NCI-H1417 treated with DMSO at 0.1 percent for 48 hours (cell line): ENCODE data around the gene RPH3AL.
"Not testable (repeated sequence)": the region's sequence is repeated elsewhere in the genome, so short reads cannot be mapped to it uniquely, and the experiment has no call there.

Experiments used
- DNase-seq: peaks from one replicate; lab custom pipeline; 2025; lab: John Stamatoyannopoulos, UW

The RPH3AL gene

DNA sequence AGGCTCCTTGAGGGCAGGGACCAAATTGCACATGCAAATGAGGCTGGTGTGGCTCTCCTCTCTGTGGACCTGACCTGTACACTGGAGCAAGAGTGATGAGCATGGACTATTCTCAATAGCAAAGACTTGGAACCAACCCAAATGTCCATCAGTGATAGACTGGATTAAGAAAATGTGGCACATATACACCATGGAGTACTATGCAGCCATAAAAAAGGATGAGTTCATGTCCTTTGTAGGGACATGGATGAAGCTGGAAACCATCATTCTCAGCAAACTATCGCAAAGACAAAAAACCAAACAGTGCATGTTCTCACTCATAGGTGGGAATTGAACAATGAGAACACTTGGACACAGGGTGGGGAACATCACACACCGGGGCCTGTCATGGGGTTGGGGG is 128.0 kb downstream of the RPH3AL start:
- DNase-seq, result not testable (repeated sequence)

DNA sequence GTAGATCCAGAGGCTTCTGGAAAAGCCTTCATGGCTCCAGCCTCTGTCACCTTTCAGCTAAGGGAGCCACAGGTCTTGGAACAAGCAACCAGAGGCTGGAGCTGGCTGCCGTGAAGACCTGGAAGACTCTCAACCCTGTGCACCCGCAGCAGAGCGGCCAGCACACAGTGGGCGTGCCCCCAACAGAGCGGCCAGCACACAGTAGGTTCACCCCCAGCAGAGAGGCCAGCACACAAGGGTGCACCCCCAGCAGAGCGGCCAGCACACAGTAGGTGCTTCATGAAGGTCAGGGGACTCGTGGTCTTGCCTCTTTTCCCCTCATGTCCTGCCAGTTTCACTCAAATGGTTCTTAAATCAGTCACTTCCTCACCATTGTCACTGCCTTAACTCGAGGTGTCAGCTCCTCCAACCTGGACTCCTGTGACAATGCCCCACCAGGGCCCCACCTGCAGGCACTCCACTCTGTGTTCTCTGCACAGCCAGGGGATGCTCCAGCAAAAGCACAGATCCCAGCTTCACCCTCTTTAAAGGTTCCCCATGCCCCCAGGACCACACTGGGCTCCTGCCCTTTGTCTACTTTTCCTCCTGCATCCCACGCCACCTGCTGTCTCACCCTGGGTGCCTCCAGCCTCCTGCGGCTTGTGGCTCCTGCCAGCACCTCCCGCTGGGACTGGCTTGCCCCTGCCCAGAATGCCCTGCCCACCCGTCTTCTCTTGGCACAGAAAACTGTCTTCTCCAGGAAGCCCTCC is 128.7 kb downstream of the RPH3AL start:
- DNase-seq, result no peak

DNA sequence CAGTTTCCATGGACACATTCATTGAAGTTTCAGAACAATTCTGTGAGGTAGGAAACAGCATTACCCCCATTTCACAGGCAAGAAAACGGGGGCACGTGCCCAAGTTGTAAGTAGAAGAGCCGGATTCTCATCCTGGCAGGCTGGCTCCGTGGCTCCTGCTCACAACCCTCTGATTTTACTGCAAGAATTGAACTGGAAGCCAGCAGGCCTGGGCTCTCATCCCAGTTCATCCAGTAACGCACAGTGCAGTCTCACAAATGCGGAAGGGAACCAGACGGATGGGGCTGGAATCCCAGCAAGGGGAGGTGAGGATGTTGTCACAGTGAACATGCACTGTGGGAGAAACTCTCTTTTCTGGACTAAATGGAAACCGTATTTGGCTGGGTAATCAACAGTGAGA is 130.4 kb downstream of the RPH3AL start:
- DNase-seq, result no peak

DNA sequence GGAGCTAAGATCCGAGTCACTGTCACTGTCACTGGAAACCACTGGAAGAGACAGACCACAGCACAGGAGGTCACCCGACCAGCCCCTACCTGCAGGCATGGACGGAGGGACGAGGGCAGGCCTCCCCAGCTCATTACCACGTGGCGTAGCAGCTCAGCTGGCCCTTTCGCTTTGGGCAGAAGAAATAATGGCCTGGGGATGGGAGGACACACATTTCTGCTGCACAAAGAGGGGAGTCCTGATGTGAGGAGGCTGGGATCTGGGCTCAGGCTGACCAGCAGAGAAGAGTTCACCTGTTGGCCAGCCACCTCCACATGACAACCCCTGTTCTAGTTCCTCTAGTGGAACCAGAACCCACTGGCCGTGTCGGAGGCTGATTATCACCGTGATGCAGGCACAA is 132.9 kb downstream of the RPH3AL start:
- no peak for DNase-seq

DNA sequence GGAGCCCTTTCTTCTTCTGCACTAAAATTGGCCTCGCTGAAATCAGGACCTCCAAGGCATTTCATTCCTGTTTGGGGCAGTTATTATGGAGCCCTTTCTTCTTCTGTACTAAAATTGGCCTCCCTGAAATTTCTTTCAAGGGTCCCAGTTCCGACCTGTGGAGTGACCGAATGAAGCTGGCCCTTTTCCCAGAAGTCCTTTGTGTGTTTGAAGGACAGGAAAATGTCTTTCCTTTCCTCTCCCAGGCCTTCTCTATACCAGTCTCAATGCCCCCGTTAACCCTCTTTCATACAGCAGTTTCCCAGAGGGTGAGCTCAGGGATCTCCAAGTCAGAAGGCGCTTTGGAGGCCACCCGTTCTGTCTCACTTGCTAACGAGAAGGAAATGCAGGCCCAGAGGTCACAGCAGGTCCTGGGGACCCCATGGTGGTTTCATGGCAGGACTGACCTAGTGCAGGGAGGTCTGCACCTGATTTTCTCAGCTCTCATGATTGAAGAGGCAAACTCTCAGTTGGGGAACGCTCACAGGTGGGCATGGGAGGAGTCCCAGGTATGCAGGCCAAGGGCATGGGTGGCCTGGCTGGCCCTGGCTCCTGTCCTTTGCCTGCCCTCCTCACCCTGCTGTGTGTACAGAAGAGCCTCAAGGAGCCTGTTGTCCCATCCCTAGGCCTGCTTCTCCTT is 134.0 kb downstream of the RPH3AL start:
- no peak for DNase-seq

DNA sequence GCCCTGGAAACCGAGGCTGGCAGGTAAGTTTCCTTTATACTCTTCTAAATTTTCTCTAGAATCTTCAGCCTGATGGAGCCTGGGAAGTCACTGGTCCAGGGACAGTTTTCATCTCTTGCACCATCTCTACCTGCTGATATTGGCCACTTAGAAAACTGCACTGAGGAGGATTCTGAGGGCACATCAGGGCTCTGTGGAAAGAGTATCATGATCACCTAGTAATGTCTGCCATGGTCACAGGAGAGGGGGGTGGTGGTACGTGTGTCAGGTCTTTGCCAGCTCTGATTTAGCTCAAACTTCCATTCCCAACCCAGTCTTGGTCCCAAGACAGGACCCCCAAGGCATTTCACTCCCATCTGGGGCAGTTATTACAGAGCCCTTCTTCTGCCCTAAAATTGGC is 136.0 kb downstream of the RPH3AL start:
- no peak for DNase-seq

DNA sequence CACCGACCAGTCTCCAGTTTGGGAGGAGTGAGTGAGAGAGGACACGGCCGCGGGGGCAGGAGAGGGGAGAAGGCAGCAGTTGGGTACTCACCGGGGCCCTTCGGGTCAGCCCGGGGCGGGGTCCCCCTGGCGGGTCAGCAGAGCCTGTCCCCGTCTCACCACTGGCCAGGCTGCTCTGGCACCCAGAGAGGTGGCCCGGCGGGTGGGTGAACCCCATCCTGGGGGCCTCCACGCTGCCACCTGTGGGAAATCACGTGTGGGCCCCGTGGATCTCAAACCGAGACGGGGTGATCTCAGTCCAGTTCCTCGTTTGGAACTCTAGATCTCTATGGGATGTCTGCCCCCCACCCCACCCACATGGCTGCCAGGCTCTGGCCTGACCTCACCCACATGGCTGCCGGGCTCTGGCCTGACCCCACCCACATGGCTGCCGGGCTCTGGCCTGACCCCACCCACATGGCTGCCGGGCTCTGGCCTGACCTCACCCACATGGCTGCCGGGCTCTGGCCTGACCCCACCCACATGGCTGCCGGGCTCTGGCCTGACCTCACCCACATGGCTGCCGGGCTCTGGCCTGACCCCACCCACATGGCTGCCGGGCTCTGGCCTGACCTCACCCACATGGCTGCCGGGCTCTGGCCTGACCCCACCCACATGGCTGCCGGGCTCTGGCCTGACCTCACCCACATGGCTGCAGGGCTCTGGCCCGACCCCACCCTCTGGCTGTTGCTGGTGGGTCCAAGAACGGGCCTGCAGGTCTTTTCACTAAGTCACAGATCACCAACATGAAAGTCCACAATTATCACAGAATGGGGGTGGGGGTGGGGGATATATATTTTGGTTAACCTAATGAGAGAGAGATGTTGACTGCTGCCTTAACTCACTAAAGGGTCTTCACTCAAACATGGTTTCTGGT is 136.8 kb downstream of the RPH3AL start:
- DNase-seq, result not testable (repeated sequence)

DNA sequence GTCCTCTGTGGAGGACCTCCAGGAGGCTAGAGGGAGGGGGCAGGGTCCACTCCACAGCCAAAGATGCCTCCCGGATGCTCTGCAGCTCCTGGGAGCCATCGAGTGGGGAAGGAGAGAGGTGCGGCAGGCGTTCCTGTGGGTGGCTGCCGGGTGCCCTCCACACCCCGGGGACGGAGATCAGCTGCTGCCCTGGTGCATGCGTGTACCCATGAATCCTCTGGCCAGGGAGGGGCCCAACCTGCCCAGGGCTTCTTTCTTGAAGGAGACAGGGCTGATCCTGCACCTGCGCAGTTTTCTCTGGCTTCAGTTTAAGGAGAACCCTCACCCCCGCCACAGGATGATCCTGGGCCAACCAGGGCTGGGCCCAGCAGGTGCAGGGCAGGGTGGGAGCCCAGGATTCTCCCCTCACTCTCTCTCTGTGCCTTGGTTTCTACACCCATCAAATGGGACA is 137.7 kb downstream of the RPH3AL start:
- DNase-seq, result no peak

DNA sequence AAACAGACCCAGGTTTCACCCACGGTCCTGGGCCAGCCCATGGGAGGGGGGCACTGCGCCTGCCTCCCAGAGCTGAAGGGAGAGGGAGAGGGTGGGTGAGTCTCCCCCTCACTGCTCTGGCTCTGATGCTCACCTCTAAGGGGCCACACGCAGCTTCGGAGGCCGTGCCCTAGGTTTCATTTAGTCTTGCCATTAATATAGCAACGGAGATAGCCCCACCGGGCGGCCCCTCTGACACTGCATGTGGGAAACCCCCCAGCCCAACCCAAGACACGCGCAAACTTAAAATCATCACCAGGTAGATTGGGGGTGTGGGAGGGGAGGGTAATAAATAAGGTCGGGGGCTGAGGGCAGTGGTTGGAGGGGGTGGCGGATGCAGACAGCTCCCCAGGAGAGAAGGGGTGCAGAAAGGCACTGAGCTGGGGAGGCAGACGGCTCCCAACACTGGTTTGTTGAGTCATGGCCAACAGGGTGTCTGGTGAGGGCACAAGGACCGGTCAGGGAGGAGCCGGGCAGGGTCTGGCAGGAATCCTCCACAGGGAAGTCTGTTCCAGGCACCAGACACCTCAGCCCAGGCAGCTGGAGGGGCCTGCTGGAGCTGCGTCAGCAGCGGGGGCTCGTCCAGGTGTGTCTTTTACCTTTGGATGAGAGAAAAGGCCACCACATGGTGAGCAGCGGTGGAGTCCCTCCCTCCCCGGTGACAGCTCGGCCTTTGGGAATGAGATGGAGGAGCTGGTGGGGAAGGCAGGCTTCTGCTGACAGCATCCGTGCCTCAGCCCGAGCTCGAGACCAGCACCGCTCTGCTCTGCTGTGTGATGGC is 139.1 kb downstream of the RPH3AL start:
- no peak for DNase-seq

DNA sequence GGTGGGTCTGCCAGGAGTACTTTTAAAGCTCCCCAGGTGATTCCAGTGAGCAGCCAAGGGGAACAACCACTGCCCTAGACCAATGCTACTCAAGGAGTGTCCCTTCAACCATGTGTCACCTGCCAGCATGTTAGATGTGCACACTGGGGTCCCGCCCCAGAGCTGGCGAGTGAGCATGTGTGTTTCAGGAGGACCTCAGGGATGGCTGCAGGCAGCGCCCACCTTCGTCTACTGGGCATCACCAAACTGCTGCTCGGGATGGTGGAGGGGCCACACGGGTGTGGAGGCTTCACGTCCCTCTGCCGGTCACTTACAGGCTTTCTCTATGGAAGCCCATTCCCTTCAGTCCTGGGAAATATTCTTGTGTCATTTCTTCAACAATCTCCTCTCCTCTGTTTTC is 142.2 kb downstream of the RPH3AL start:
- no peak for DNase-seq

DNA sequence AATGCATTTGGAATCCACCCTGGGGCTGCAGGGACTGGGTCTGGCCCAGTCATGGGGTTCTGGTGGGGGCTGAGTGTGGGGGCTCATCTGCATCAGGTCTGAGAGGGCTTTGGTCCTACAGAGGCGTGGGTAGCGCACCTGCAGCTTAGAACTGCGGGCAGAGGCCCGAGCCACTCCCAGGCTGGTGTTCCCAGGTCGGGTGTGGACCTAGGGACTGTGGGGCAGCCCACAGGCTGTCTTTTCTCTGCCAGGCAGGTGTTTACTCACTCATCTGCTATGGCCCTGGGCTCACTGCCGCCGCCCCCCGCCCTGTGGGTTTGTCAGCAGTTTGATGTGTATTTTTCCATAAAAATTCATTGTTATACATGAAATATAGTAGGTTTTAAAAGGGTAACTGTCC is 144.2 kb downstream of the RPH3AL start:
- no peak for DNase-seq

DNA sequence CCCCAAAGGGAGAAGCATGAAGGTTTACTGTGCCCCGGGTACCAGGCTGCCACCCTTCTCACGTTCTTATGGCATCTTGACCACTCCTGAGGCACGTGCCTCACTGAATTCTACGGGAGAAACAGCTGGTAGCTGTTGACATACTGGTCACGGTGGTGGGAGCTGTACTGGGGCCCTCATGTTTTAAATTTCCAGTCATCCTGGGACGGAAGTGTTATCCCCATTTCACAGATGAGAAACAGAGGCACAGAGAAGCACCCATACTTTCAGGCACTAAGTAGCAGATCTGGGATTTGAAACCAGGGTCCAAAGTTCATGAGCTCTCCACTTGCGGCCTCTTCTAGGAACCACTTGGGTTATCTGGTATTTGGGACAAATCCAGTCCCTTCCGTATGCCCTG is 144.8 kb downstream of the RPH3AL start:
- no peak for DNase-seq

DNA sequence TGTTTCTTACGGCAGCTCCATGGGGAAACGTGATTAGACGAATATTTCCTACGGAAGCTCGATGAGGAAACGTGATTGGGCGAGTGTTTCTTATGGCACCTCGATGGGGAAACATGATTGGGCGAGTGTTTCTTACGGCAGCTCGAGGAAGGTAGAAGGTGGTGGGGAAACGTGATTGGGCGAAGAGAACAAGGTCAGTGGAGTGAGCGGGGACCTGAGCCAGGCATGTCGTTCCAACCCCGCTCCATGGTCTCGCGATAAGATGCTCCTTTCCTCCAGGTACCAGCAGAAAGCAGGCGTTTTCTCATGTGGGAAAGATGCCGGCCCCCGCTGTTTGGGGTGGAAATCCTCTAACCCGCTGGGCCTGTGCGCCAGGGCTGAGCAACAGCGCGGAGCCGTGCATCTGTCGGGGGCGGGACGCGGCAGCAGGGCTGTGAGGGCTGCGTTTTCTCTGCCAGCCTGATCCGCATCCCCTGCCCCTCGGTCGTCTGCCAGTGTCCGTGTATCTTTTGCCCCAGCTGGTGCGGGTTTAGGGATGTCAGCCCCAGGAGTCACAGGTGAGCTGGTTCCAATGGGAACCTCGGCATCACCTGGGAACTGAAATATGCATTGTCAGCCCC is 145.6 kb downstream of the RPH3AL start:
- DNase-seq, result no peak

DNA sequence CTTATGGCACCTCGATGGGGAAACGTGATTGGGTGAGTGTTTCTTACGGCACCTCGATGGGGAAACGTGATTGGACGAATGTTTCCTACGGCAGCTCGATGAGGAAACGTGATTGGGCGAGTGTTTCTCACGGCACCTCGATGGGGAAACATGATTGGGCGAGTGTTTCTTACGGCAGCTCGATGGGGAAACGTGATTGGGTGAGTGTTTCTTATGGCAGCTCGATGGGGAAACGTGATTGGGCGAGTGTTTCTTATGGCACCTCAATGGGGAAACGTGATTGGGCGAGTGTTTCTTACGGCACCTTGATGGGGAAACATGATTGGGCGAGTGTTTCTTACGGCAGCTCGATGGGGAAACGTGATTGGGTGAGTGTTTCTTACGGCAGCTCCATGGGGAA is 146.1 kb downstream of the RPH3AL start:
- DNase-seq, result not testable (repeated sequence)

DNA sequence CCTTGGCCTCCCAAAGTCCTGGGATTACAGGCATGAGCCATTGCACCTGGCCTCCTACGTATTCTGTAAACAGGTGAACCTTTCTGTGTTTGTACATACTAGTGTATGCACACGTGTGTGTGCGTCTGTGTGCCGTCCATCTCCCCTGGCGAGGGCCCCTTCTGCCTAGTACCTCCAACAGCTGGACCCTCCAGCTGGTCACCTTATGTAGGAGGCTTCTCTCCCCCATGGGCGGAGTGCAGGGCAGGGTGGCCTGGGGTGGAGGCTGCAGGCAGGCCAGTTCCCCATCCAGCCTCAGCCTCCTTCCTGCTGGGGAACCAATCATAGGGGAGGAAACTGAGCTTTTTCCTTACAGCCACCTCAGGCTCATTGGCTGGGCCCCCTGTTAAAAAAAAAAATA is 146.8 kb downstream of the RPH3AL start:
- no peak for DNase-seq

DNA sequence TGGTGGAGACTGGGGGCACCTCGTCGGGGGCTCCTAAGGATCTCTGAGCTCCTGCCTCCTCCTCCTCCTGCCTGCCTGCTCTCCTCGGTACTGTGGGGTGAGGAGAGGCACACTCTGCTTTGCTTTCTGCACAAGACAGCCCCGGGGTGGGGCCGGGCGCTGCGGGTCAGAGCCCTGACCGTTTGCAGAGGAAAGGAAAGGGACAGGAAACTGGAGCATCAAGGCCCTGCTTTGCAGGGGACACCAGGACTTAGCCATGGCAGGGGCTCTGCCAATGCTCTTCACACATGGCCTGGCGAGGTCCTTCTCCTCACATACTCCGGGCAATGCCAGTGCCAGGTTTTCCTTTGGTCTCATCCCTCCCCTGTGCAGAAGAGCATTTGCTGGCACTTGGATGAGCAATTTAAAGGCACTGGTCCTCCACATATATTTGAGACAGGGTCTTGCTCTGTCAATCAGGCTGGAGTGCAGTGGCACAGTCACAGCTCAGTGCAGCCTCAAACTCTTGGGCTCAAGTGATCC is 147.4 kb downstream of the RPH3AL start:
- no peak for DNase-seq

DNA sequence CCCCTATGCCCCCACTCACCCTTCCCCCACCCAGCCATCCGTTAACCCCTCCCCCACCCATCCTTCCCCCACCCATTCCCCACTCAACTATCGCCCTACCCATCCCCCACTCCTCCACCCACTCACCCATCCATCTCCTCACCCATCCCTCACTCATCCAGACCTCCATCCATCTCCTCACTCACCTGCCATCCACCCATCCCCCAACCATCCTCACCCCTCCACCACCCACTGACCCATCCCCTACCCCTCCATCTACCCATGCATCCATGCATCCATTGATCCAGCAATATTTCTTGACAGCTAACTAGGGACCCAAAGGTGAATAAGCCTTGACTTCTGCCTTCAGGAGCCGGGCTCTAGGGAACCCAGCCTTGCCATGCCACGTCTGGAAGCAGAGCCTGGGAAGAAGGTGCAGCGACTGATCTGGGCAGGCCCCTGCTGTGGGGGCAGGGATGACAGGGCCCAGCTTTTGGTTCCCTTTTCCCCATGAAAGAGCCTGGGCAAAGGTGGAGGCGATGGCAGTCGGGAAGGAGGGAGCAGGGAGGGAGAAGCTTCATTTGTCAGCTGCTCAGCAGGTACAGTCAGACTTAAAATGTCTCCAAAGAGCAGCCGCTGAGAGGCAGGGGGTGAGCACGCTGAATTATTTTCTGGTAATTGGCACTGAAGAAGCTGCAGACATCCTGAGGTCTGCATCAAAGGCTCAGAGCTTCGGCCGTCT is 148.0 kb downstream of the RPH3AL start:
- DNase-seq, result no peak

DNA sequence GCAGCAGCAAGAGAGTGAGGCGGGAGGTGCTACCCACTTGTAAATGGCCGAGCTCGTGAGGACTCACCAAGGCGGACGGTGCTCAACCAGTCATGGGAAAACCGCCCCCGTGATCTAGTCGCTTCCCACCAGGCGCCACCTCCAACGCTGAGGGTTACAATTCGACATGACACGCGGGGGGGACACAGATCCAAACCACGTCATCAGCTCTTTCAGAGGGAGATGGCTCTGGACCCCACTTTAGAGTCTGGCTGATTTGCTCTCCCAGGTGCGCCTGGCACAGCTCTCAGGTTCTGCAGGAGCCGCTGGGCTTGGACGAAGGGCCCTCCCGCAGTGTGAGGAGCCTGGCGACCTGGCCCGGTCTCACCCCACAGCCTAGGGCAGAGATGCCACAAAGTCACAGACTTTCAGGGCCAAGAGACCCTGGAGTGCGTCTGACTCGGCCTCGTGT is 150.1 kb downstream of the RPH3AL start:
- DNase-seq, result no peak

DNA sequence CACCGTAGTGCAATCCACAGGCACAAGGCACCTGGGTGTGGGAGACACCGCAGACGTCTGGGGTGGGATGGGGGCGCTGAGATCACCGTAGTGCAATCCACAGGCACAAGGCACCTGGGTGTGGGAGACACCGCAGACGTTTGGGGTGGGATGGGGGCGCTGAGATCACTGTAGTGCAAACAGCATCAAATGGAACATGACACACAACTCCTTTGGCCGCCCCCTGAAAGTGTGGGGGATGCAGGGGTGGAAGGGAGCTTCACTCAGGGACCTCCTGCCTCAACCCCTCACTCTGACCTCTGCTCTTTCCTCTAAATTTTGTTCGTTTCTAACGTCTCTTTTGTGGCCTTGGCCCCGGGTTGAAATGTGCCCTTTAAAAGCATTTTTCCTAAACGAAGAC is 150.9 kb downstream of the RPH3AL start:
- not testable (repeated sequence) for DNase-seq

DNA sequence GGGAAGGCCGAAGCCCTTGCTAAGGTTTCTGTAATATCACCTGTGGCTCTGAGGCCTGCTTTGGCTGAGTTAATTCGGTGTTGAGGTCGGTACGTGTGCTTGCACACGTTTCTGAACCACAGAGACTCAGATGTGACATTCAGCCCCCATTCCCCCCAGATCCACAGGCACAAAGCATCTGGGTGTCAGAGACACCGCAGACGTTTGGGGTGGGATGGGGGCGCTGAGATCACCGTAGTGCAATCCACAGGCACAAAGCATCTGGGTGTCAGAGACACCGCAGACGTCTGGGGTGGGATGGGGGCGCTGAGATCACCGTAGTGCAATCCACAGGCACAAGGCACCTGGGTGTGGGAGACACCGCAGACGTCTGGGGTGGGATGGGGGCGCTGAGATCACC is 151.3 kb downstream of the RPH3AL start:
- DNase-seq, result not testable (repeated sequence)
